Measurements from ENCODE around the gene CCL17. TPM values are rescaled to one million over a fixed set of nuclear protein-coding genes. Genes with fewer than 3 reads are reported as not detected.

Gene CCL17
- total RNA-seq, 1 donor from 2014 or later, result 2.8 TPM

DNA sequence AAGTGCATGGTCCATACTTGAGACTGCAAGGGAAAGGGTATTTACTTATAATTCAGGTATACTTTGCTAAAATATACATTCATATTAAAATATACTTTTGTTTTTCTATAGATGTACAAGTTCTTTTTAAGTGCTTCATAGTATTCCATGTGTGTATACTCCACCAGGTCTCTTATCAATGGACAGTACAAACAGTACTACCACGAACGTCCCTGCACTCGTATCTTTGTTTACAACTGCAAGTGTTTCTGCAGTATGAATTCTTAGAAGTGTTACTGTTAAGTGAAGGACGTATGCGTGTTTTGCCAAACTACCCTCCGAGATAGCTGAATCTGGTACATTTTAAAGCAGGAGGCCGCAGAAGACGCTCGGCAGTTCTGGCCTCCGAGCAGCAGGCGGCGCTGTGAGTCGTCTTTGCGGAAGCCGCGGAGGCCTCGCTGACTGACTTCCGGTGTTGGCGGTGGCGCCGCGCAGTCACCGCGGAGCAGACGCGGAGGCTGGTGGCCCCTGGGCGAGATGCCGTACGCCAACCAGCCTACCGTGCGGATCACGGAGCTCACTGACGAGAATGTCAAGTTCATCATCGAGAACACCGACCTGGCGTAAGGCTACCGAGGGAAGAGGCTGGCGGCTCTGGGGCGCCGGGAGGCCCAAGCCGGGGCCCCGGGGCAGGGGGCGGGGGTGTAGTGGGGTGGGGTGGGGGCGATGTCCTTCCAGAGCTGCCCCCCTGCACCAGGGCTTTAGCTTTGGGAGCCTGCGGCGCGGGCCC, 57.8 kb downstream of the CCL17 start, which contains the start of gene POLR2C:
POLR2C (plus strand) TSS at position 471 of the 769 bp plus-strand sequence; CDS start at position 517, 46 bp downstream.
- no peaks in the 10 kb centered on the region for H3K27me3 ChIP-seq (ENCODE audit: low read depth)
- peak; percentile 93 to 95 for ATAC-seq
- no peaks in the 10 kb centered on the region for H3K9me3 ChIP-seq
- H3K27ac ChIP-seq, result peak within 1 kb of the TSS; percentile 94
- intact Hi-C loops (cut with DNase I), result no loop called here
- peaks cover 42% of the 10 kb centered on the region for H3K4me1 ChIP-seq
- H3K36me3 ChIP-seq, result peaks cover 72% of the 10 kb centered on the region
- TF ChIP-seq, protein P1, sequence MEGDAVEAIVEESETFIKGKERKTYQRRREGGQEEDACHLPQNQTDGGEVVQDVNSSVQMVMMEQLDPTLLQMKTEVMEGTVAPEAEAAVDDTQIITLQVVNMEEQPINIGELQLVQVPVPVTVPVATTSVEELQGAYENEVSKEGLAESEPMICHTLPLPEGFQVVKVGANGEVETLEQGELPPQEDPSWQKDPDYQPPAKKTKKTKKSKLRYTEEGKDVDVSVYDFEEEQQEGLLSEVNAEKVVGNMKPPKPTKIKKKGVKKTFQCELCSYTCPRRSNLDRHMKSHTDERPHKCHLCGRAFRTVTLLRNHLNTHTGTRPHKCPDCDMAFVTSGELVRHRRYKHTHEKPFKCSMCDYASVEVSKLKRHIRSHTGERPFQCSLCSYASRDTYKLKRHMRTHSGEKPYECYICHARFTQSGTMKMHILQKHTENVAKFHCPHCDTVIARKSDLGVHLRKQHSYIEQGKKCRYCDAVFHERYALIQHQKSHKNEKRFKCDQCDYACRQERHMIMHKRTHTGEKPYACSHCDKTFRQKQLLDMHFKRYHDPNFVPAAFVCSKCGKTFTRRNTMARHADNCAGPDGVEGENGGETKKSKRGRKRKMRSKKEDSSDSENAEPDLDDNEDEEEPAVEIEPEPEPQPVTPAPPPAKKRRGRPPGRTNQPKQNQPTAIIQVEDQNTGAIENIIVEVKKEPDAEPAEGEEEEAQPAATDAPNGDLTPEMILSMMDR (IDR thresholded peaks at IDR 0.05), result peak; percentile 99
- peak; percentile 94 for DNase-seq
- peak within 1 kb of the TSS; percentile 85 for H3K4me3 ChIP-seq

DNA sequence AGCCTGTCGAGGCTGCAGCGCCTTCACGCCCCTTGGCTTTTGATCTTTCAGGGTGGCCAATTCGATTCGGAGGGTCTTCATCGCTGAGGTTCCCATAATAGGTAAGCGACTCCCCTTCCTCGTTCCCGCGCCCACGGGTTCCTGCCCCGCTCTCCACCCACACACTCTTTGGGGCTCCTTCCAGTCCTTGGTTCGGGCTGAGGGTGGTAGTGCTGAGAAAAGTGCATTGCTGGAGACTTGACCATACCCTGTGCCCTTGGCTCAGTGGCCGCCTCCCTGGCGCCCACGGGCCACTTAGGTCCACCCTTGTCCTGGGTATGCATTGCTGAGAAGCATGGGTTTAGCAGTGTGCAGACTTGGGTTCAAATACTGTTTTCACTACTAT, 58.4 kb downstream of the CCL17 start:
- H3K4me1 ChIP-seq, result peaks cover 47% of the 10 kb centered on the region
- ATAC-seq (peak; percentile 58 to 59), DNase-seq (no peak)
- peaks cover 72% of the 10 kb centered on the region for H3K36me3 ChIP-seq
- H3K4me3 ChIP-seq, result peak overlapping the region; percentile 85
- H3K9me3 ChIP-seq, result no peaks in the 10 kb centered on the region
- no peaks in the 10 kb centered on the region for H3K27me3 ChIP-seq (ENCODE audit: low read depth)
- H3K27ac ChIP-seq, result peak overlapping the region; percentile 94
- TF ChIP-seq, protein P1 (IDR thresholded peaks at IDR 0.05), result no peak
- intact Hi-C loops (cut with DNase I), result no loop called here

DNA sequence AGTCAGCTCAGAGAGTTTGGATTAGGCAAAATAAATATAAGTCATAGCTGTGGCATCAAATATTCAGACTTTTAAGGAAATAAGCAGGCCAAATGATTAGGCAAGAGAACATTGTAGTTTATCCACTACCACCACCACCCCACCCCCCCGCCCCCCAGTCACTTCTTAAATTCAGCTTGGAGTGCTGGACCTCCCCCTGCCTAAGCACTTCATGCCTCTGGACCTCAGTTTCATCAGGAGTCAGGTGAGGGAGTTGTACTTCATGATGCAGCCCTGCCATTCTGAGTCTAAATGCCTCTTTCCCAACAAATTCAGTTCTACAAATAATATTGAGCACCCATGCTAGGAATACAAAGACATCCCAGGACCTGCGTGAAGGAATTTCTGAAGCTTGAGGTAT, 60.0 kb downstream of the CCL17 start:
- intact Hi-C loops (cut with DNase I), result no loop called here
- peaks cover 72% of the 10 kb centered on the region for H3K36me3 ChIP-seq
- H3K4me3 ChIP-seq, result no peak overlapping the region
- TF ChIP-seq, protein P1 (IDR thresholded peaks at IDR 0.05), result no peak
- no peak for DNase-seq
- no peaks in the 10 kb centered on the region for H3K9me3 ChIP-seq
- H3K27me3 ChIP-seq (ENCODE audit: low read depth), result no peaks in the 10 kb centered on the region
- ATAC-seq, result peak; percentile 18 to 57
- no peak overlapping the region for H3K27ac ChIP-seq
- peaks cover 53% of the 10 kb centered on the region for H3K4me1 ChIP-seq

Other genes starting within 250 kb of the CCL17 start
- 79.8 TPM for gene PSME3IP1, start 218.7 kb upstream of the CCL17 start, total RNA-seq
- 34.9 TPM for gene RSPRY1, start 218.4 kb upstream of the CCL17 start, total RNA-seq
- gene ARL2BP, start 159.5 kb upstream of the CCL17 start, total RNA-seq, result 58.1 TPM
- gene PLLP, start 120.1 kb upstream of the CCL17 start, total RNA-seq, result 77.5 TPM
- 2.0 TPM for gene CCL22, start 46.0 kb upstream of the CCL17 start, total RNA-seq
- gene CX3CL1, start 32.3 kb upstream of the CCL17 start, total RNA-seq, result 33.6 TPM
- gene CIAPIN1, start 42.6 kb downstream of the CCL17 start, total RNA-seq, result 37.0 TPM
- 37.2 TPM for gene COQ9, start 42.7 kb downstream of the CCL17 start, total RNA-seq
- gene POLR2C, start 57.9 kb downstream of the CCL17 start, total RNA-seq, result 76.0 TPM
- gene DOK4, start 81.7 kb downstream of the CCL17 start, total RNA-seq, result 57.3 TPM
- gene CCDC102A, start 131.8 kb downstream of the CCL17 start, total RNA-seq, result 12.8 TPM
- gene ADGRG5, start 137.9 kb downstream of the CCL17 start, total RNA-seq, result 1.4 TPM
- 37.9 TPM for gene ADGRG1, start 223.9 kb downstream of the CCL17 start, total RNA-seq